Left ventricle myocardium inferior (tissue), 1 donor: ENCODE measurements around the gene SPIB. TPM values are rescaled to one million over a fixed set of nuclear protein-coding genes. Genes with fewer than 3 reads are reported as not detected.

Experiments
- DNase-seq: peaks from one replicate; pipeline ENCODE4 v3.0.0-alpha.2; 2020
- H3K27ac ChIP-seq: fragments of 200-600 bp; replicated peaks from 2 replicates; pipeline ENCODE4 v1.8.0; 2021
- H3K27me3 ChIP-seq: fragments of 200-600 bp; 2 replicates; pipeline ENCODE4 v1.8.0; 2021; ENCODE audit warnings: low read depth
- H3K36me3 ChIP-seq: fragments of 200-600 bp; 2 replicates; pipeline ENCODE4 v1.8.0; 2021
- H3K4me1 ChIP-seq: fragments of 200-600 bp; 2 replicates; pipeline ENCODE4 v1.8.0; 2021
- H3K4me3 ChIP-seq: fragments of 200-600 bp; 2 replicates; pipeline ENCODE4 v1.8.0; 2021; ENCODE audit warnings: mild to moderate bottlenecking, moderate library complexity
- H3K9me3 ChIP-seq: fragments of 200-600 bp; replicated peaks from 2 replicates; pipeline ENCODE4 v1.8.0; 2021
- CTCF ChIP-seq: fragments of 200-600 bp; IDR thresholded peaks from 2 replicates; pipeline ENCODE4 v1.8.0; 2021; ENCODE audit warnings: antibody characterized with exemption, mild to moderate bottlenecking, borderline replicate concordance
- intact Hi-C: fragments of 100-400 bp; cut with micrococcal nuclease; formaldehyde crosslinking; loops from one replicate; pipeline ENCODE4 v1.11.0; 2022
- total RNA-seq: library from RNA; stranded (reverse); fragmentation: NEBNext Ultra II Directional; extraction: Animal tissue kit (Norgen Biotek cat#: 25700); gene quantifications from one replicate; pipeline ENCODE4 v1.2.1, GENCODE V29; 2021
- donor health status: DM: no; HTN: yes; CAD: no; lungs with severe emphysema.

SPIB gene
- total RNA-seq, 1 donor from 2014 or later = not detected

- H3K36me3 ChIP-seq = peaks cover 45% of the 10 kb centered on the region
- no peak for TF ChIP-seq CTCF
- no peaks in the 10 kb centered on the region for H3K27me3 ChIP-seq
- no peak overlapping the region for H3K27ac ChIP-seq
- no peak for DNase-seq
- H3K4me1 ChIP-seq = peaks cover 36% of the 10 kb centered on the region
- peak overlapping the region; percentile 73 for H3K4me3 ChIP-seq
- intact Hi-C loops = no loop called here
- no peaks in the 10 kb centered on the region for H3K9me3 ChIP-seq
Observed at GRCh38 chr19:50477751-50478515, 59.2 kb downstream of the SPIB start.

GRCh38 chr19:50478901-50479715, 60.4 kb downstream of the SPIB start:
- Histone ChIP-seq H3K9me3 (no peaks in the 10 kb centered on the region), H3K27ac (no peak overlapping the region), H3K27me3 (no peaks in the 10 kb centered on the region), H3K36me3 (peaks cover 57% of the 10 kb centered on the region), H3K4me3 (no peak overlapping the region), H3K4me1 (peaks cover 43% of the 10 kb centered on the region)
- intact Hi-C loops = no loop called here
- peak; percentile 60 for TF ChIP-seq CTCF
- DNase-seq = no peak

- H3K27me3 ChIP-seq = no peaks in the 10 kb centered on the region
- TF ChIP-seq CTCF = no peak
- peaks cover 43% of the 10 kb centered on the region for H3K4me1 ChIP-seq
- H3K9me3 ChIP-seq = no peaks in the 10 kb centered on the region
- H3K36me3 ChIP-seq = peaks cover 57% of the 10 kb centered on the region
- no peak overlapping the region for H3K27ac ChIP-seq
- no peak overlapping the region for H3K4me3 ChIP-seq
- DNase-seq = no peak
- intact Hi-C loops = no loop called here
Observed at GRCh38 chr19:50479761-50480251, 61.1 kb downstream of the SPIB start.

GRCh38 chr19:50480281-50481111, 61.8 kb downstream of the SPIB start:
- Histone ChIP-seq H3K27me3 (no peaks in the 10 kb centered on the region), H3K4me3 (no peak overlapping the region), H3K4me1 (peaks cover 43% of the 10 kb centered on the region), H3K27ac (no peak overlapping the region), H3K9me3 (no peaks in the 10 kb centered on the region), H3K36me3 (peaks cover 57% of the 10 kb centered on the region)
- intact Hi-C loops = no loop called here
- no peak for TF ChIP-seq CTCF
- DNase-seq = no peak

Other genes with a start within 250 kb of the SPIB start
- 115 TPM for gene MYH14, start 215.3 kb upstream of the SPIB start, total RNA-seq
- gene KCNC3, start 89.6 kb upstream of the SPIB start, total RNA-seq = 2.6 TPM
- 0.05 TPM for gene NAPSA, start 53.3 kb upstream of the SPIB start, total RNA-seq
- gene NR1H2, start 42.5 kb upstream of the SPIB start, total RNA-seq = 71.6 TPM
- 10.8 TPM for gene POLD1, start 34.6 kb upstream of the SPIB start, total RNA-seq
- gene MYBPC2, start 14.0 kb downstream of the SPIB start, total RNA-seq = not detected
- gene EMC10, start 57.6 kb downstream of the SPIB start, total RNA-seq = 97.7 TPM
- gene GARIN5A, start 57.9 kb downstream of the SPIB start, total RNA-seq = 1.3 TPM
- 28.6 TPM for gene JOSD2, start 92.3 kb downstream of the SPIB start, total RNA-seq
- gene ASPDH, start 95.0 kb downstream of the SPIB start, total RNA-seq = not detected
- gene LRRC4B, start 149.5 kb downstream of the SPIB start, total RNA-seq = 0.47 TPM
- 0.22 TPM for gene SYT3, start 220.9 kb downstream of the SPIB start, total RNA-seq
- gene C19orf81, start 230.5 kb downstream of the SPIB start, total RNA-seq = 3.6 TPM